SKM-1 (cell line): ENCODE data around the gene GBP7.
"Not testable (repeated sequence)": the region's sequence is repeated elsewhere in the genome, so short reads cannot be mapped to it uniquely, and the experiment has no call there.

Source experiments
- DNase-seq: peaks from one replicate; lab custom pipeline; 2025; ENCODE audit not compliant: unreplicated experiment; lab: John Stamatoyannopoulos, UW

GBP7 gene

DNA sequence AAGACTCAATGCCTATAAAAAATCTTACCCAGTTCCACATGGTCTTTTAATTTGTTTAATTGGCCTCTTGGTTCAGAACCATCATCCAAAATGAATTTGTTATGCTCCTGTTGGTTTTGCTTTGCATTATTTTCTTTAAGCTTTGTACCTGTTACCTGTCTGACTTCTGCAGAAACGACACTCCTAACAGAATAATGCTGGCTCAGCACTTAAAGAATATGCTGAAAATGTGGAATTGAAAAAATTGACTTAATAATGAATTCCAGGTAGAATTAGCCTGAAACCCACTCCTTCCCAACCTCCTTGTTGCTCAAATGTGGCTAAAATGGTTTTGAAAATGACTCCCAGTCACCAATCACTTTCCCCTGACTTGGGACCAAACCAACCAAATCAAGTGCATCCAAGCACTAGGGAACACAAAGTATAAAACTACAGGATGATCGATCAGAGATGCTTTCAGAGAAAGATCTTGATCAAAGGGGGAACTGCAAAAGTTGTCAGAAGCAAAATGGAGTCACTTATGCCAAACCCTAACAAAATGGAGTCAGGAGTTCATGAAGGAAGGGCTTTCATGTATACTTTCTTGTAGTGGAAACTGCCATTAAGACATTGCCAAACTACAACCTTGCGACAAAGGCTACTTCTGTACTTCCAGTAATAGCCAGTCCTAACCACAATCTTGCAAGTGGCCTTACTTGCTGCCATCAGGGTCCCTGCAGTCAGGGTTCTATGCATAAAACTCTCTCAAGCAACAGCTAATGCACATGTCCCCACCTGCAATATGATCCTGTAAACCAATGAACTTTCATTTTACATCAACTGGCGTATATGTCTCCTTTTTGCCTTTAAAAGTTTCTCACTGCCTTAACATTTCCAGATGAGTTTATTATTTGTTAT lies 5.4 kb downstream of the GBP7 start:
- no peak for DNase-seq

DNA sequence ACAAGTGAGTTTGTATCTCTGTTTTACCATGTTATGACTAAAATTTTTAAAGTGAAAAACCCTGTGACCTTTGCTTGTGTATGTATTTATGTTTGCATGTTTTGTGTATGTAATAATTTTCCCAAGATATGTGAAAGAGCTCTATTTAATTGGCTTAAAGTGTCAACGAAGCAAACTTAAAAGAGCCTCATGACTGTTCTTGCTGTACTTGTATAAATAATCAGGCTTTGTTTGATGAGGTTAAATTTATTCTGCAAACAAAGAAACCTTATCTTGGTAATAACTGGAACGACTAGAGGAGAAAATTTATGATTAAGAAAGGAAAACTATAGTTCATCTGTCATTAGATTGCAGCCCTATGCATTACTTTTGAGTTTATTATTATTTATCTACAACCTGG lies 6.6 kb downstream of the GBP7 start:
- no peak for DNase-seq

DNA sequence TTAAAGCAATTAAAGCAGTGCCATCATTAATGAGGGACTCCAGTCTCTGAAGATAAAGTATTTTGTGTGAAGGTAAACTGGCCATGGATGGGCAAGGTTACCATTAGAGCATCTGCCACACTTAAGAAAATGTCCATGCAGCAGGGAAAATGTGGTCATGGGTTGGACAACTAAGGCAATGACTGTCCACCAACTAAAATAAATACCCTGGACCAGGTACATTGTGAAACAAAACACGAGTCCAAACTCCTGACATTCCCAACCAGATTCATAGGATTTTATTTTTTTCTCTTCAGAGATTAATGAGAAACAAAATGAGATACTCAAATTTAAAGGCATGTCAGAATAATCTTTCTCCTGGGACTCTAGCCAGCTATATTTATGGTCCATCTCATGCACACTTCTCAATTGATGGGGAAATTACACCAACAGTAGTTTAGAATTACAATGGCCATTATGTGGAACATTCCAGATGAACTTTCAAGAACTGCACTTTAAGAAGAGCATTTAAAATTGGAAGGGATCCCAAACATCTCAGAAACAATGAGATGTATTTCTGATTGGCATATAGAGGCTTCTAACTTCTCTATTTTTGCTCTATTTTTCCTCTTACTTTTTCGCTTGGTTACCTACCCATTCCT lies 8.1 kb downstream of the GBP7 start:
- no peak for DNase-seq

DNA sequence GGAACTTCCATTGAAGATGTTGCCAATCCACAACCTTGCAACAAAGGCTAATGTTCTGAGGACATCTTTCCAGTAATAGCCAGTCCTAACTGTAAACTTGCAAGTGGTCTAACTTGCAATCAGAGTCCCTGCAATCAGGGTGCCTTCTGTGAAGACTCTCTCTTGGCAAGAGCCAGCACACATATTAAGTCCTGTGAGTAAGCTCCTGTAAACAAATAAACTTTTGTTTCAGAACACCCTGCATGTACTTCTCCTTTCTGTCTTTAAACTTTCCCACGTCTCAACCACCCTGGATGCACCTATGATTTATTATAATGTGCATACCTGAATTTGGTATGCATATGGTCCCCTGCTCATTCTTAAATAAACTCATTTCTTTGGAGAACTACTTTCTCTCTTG lies 9.1 kb downstream of the GBP7 start:
- no peak for DNase-seq

DNA sequence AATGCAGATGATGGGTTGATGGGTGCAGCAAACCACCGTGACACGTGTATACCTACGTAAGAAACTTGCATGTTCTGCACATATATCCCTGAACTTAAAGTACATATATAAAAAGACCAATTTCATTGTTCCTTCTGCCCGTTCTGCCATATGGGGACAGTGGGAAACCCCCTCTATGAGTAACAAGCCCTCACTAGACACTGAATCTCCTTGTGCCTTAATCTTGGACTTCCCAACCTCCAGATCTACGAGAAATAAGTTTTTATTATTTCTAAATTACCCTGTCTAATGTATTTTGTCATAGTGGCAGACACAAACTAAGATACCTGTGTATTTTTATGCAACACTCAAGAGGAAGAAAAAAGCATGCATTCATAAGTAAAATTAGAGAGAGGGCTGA lies 10.0 kb downstream of the GBP7 start:
- DNase-seq: no peak

DNA sequence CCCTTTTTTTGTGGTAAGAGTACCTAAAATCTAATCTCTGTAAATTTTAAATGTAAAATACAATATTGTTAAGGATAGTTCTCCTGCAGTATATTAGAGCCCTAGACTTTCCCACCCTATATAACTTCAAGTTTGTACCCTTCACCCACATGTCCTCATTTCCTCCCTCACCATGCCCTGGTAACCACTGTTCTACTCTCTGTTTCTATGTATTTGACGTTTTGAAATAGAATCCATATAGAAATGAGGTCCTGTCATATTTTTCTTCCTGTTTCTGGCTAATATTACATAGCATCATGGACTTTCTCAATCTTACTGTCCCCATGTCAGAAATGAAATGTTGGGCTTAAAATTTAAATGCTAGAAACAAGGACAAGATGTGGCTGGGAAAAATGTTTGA lies 24.8 kb downstream of the GBP7 start:
- no peak for DNase-seq

DNA sequence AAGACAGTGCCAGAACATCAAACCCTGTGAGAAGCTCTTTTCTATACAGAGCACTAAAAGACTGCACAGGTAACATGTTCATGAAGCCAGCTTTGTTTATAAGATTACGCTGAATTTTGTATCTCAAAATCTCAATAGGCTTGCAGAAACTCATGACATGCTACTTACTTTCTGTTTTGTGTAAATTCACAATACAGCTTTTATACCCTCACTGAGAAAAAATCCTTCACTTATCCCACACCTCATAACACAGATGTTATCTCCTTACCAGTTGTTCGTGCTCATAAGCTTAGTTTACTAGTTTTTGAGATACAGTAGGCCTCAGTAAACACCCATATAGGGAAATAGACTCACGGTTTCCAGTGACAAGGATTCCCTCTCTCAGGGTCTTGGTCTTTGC lies 25.8 kb downstream of the GBP7 start:
- DNase-seq: no peak

DNA sequence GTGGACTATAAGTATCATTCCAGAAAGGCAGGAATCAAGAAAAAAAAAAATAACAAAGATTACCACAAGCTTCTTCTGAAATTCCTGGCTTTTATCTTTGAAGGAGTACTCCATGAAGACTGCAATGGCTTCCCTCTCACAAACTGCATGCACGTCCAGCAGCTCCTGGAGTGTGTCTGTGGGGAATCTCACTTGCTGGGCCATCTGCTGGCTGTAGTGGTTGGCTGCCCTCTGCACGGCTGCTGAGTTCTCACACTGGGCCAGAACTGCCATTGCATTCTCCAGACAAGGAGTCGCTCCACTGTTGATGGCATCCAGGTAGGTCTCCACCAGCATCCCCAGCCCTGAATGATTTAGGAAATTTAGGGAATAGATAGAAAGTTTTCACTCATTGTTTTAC lies 26.6 kb downstream of the GBP7 start:
- DNase-seq: no peak

DNA sequence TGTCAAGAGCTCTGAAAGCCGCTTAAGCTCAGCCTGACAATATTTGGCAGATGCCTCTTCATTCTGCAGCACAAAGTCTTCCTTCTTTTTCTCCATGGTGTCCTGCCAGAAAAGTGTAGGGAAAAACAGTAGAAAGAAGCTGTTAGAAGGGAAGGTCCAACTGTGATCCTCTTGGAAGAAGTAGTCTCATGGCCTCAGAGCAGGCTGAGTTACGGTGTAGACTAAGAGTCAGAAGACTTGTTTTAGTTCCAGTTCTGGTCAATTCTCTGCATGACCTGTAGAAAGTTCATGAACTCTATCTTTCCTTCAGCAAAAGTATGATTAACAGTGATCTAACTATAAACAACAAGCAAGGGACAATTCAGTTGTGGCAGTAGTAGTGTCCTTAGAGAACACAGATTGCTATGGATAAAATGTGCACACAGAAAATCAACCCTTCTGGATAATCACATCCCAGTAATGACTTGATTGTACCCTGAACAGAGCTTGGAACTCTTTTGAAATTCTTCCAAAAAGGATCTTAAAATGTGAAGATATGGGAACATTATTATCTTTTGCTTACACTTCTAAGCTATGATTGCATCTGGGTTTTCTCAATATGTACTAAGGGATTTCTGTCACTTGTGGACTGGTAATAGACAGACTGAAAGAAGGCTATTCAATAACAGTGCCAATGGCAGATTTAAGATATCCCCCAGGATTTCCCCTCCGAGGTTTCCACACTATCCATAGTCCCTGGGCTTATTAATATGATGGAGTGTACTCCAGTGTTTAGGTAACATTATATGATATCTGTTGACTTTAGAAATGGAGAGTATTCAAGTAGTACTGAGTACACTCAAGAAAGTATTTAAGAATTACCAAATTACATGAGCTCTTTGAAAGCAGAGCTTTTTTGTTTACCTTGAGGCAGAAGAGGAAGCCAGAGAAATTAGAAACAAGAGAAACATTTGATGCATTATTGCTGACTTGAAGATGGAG lies 27.8 kb downstream of the GBP7 start:
- DNase-seq: no peak

DNA sequence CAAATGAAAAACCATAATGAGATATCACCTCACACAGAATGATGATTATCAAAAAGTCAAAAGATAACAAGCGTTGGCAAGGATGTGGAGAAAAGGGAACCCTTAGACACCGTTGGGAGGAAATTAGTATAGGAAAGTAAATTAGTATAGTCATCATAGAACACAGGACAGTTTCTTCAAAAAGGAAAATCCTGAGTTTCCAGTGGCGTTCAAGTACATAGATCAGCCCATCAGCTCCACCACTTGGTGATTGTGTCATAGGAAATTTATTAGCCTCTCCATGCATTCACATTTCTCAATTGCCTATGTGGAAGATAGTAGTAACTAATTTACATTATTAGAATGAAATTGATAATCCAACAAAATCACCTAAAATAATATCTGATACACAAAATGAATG lies 29.1 kb downstream of the GBP7 start:
- no peak for DNase-seq

DNA sequence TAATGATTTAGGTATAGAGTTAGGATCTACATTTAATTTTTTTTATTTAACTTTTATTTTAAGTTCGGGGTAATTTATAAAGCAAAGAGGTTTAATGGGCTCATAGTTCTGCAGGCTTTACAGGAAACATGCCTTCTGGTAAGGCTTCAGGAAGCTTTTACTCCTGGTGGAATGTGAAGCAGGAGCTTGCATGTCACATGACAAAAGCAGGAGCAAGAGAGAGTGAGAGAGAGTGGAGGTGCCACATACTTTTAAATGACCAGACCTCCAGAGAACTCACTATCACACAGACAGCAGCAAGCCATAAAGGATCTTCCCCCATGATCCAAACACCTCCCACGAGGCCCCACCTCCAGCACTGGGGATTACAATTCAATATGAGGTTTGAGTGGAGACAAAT lies 32.3 kb downstream of the GBP7 start:
- DNase-seq: no peak

DNA sequence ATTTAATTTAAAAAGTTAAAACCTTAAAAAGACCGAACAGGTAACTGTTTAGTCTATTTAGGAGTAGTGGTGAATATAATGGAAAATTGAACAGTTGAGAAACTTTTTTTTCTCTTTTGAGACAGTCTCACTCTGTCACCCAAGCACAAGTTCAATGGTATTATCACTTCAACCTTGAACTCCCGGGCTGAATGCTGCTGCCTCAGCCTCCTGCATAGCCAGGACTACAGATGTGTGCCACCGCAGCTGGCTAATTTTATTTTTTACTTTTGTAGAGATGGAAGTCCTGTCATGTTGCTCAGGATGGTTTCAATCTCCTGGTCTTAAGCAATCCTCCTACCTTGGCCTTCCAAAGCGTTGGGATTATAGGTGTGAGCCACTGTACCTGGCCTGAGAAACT lies 33.6 kb downstream of the GBP7 start:
- DNase-seq: no peak

DNA sequence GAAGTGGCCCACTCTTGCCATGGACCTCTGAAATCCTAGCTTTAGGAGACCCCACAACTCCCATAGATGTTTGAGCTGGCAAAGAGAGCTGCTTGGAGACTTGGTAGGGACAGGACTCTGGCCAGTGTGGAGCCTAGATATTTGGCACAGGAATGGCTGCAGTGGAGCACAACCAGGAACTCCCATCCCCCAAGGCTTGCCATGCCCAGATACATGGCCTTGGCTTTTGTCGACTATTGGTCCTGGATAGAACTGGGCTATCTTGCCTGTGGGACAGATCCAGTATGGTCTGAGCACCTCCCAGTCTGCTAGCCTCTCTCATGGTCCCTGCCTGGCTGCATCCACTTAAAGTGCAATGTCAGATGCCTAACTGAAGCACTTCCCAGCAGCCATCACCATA lies 42.1 kb downstream of the GBP7 start:
- no peak for DNase-seq

DNA sequence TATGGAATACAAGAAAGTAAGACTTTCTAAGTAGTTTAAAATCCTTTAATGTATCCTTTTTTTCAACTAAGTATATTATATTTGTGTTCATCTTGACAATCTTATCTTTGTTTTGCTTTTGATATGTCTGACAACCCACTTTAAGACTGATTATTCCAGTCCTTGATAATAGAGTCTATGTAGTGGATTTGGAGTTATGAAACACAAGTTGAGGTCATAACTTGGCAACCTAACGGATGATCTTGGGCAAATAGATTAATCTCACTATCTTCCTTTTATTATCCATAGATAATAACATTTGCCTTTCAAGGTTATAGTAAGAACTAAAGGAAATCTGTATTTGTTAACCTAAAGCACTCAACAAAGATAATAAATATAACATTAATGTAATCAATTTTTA lies 45.1 kb downstream of the GBP7 start:
- no peak for DNase-seq

DNA sequence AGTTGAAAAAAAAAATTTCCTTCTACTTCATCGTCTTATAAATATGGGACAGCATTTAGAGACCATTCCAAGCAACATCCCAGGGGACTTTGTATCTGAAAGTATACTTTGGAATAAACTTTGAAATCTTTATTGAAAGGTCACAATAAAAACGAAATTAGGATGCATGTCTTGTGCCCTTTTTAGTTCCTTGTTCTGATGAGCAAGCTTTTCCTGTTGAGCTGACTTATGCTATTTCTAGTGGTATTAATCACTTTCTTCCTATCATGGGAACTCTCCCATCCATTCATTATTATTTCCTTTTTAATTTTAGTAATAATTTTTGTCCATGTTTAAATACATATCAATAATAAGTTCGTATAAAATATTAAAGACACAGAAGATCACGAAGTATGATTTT lies 45.9 kb downstream of the GBP7 start:
- no peak for DNase-seq

DNA sequence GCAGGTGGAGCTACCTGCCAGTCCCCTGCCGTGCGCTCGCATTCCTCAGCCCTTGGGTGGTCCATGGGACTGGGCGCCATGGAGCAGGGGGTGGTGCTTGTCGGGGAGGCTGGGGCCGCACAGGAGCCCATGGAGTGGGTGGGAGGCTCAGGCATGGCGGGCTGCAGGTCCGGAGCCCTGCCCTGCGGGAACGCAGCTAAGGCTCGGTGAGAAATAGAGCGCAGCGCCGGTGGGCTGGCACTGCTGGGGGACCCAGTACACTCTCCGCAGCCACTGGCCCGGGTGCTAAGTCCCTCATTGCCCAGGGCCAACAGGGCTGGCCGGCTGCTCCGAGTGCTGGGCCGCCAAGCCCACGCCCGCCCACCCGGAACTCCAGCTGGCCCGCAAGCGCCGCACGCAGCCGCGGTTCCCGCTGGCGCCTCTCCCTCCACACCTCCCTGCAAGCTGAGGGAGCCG lies 47.8 kb downstream of the GBP7 start:
- not testable (repeated sequence) for DNase-seq

DNA sequence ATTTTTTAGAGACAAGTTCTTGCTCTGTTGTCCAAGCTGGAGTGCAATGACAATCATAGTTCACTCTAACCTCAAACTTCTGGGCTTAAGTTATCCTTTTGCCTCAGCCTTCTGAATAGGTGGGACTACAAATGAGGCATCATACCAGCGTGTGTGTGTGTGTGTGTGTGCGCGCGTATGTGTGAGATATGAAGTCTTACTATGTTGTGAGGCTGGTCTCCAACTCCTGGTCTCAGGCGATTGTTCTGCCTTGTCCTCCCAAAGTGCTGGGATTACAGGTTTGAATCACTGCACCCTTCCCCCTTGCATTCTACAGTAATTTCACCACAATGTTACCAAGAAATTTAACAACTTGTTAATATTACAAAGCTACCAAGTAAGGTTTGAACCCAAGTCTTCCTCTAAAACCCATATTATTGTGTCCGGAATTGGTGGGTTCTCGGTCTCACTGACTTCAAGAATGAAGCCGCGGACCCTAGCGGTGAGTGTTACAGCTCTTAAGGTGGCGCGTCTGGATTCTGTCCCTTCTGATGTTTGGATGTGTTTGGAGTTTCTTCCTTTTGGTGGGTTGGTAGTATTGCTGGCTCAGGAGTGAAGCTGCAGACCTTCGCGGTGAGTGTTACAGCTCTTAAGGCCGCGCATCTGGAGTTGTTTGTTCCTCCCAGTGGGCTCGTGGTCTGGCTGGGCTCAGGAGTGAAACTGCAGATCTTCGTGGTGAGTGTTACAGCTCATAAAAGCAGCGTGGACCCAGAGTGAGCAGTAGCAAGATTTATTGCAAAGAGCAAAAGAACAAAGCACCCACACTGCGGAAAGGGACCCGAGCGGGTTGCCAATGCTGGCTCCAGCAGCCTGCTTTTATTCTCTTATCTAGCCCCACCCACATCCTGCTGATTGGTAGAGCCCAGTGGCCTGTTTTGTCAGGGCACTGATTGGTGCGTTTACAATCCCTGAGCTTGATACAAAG lies 48.9 kb downstream of the GBP7 start:
- DNase-seq: not testable (repeated sequence)

DNA sequence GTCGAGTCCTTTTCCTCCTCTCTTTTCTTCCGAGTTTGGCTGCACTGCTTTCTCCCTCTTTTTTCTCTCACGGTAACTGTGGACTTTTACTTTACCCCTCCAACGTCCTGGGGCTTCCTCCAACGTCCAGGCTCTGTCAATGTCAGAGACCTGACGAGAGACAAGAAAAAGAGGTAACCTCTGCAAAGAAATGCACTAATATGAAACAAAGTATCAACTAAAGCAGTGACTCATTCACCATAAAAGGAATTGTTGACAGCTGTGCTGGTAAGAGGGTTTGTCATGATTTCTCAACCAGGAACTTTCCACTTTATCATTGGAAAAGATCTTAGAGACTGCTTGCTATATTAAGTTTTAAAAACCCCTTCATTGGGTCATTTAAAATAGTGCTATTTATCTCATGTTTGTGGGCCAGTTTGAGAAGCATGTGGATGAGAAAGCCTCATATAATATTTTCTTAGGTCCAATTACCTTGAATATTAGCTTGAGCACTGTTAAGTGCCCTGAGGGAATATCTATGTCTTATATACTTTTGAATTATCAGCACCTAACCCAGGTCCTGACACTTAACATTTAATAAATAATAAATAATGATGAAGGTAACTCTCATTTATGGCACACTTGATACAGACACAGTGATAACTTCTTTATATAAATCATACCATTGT lies 49.8 kb downstream of the GBP7 start, which contains the start of gene GBP2:
Gene GBP2 (minus strand): TSS at position 202 of the 668 bp plus-strand sequence. CDS start 4,148 bp downstream, outside the sequence.
- DNase-seq: no peak

DNA sequence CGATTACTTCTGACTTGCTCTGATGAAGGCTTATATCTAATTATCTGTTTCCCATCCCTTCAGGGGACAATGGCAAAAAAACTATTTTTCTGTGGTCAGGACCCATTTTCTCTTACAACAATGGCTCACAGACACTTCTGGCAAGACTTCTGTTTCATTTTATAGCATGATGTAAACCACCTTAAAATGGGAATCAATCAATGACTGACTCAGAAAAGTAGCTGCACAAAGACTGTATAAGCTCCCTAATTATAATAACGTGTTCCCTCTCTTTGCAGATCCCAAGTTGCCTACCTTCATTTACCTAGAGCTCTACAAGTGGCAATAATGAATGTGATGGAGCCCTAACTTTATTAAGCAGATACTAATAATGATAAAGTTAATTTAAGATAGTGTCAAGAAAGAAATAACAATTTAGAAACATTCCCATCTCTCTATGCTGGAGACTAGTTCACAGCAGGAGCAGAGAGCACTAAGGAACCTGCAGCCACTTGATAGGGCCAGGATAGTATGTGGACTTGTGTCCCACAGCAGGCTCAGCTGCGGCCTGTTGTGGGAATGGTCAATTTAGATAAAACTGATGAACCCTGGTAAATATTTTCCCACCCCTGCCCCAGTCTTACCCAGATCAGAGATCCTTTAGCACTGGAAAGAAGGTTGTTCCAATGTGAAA lies 50.4 kb downstream of the GBP7 start:
- no peak for DNase-seq
